Inflammatory macrophage treated with lipopolysaccharide for 1 hour (primary cell): ENCODE results near the gene SGSM1.
"Not testable (repeated sequence)": the region's sequence is repeated elsewhere in the genome, so short reads cannot be mapped to it uniquely, and the experiment has no call there.

Source experiments
- DNase-seq, 2 donors: peaks; one replicate each; pipeline ENCODE4 v3.0.0-alpha.2; 2020 to 2022

Gene SGSM1

GRCh38 chr22:24809331-24809730, 3.3 kb downstream of the SGSM1 start:
- DNase-seq: no peak

- DNase-seq: no peak
Observed at GRCh38 chr22:24810043-24810749, 4.2 kb downstream of the SGSM1 start.

GRCh38 chr22:24812950-24813775, 7.2 kb downstream of the SGSM1 start:
- DNase-seq: no peak

GRCh38 chr22:24813861-24814770, 8.1 kb downstream of the SGSM1 start:
- DNase-seq: no peak

GRCh38 chr22:24816806-24817205, 10.8 kb downstream of the SGSM1 start:
- no peak for DNase-seq

GRCh38 chr22:24819487-24819886, 13.5 kb downstream of the SGSM1 start:
- no peak for DNase-seq

- DNase-seq: no peak
Observed at GRCh38 chr22:24819911-24820461, 14.0 kb downstream of the SGSM1 start.

GRCh38 chr22:24822471-24822870, 16.5 kb downstream of the SGSM1 start:
- DNase-seq: no peak

- DNase-seq: no peak
Observed at GRCh38 chr22:24823787-24824186, 17.8 kb downstream of the SGSM1 start.

- DNase-seq: no peak
Observed at GRCh38 chr22:24824250-24824649, 18.2 kb downstream of the SGSM1 start.

GRCh38 chr22:24824915-24825314, 18.9 kb downstream of the SGSM1 start:
- no peak for DNase-seq

GRCh38 chr22:24826710-24827285, 20.8 kb downstream of the SGSM1 start:
- DNase-seq: no peak

- DNase-seq: no peak
Observed at GRCh38 chr22:24827296-24827695, 21.3 kb downstream of the SGSM1 start.

GRCh38 chr22:24830205-24830979, 24.4 kb downstream of the SGSM1 start:
- DNase-seq: no peak

GRCh38 chr22:24831687-24832086, 25.7 kb downstream of the SGSM1 start:
- DNase-seq: no peak

GRCh38 chr22:24833881-24834495, 28.0 kb downstream of the SGSM1 start:
- no peak for DNase-seq

- no peak for DNase-seq
Observed at GRCh38 chr22:24834845-24835570, 29.0 kb downstream of the SGSM1 start.

GRCh38 chr22:24836282-24836681, 30.3 kb downstream of the SGSM1 start:
- no peak for DNase-seq

- not testable (repeated sequence) for DNase-seq
Observed at GRCh38 chr22:24837517-24837916, 31.5 kb downstream of the SGSM1 start.

- no peak for DNase-seq
Observed at GRCh38 chr22:24841261-24841660, 35.2 kb downstream of the SGSM1 start.

- DNase-seq: no peak
Observed at GRCh38 chr22:24843048-24843447, 37.0 kb downstream of the SGSM1 start.
